ENCODE data around the gene ARHGAP22.

Gene ARHGAP22

GRCh38 chr10:48598936-48599829 lies 5.7 kb downstream of the ARHGAP22 start:
- H3K4me3 ChIP-seq (ENCODE audit: extremely low read depth, insufficient read depth, low read length, poor library complexity, severe bottlenecking): no peak overlapping the region
- H3K9me3 ChIP-seq (ENCODE audit: control insufficient read depth, low read length): no peaks in the 10 kb centered on the region
- WGBS, 2 experiments (ENCODE audit: insufficient coverage in 2 of 2): 79 to 89% methylated on average over 5 to 6 of the region's 6 CpGs
- no peaks in the 10 kb centered on the region for H3K4me1 ChIP-seq (ENCODE audit: control insufficient read depth, insufficient read depth, low read length, poor library complexity, severe bottlenecking)
- H3K36me3 ChIP-seq (ENCODE audit: control insufficient read depth, insufficient read depth, low read length): no peaks in the 10 kb centered on the region
- no peak overlapping the region for H3K27ac ChIP-seq (ENCODE audit: low read depth, low read length, severe bottlenecking)

- Histone ChIP-seq H3K4me3 (ENCODE audit: extremely low read depth, insufficient read depth, low read length, poor library complexity, severe bottlenecking) (no peak overlapping the region), H3K4me1 (ENCODE audit: control insufficient read depth, insufficient read depth, low read length, poor library complexity, severe bottlenecking) (no peaks in the 10 kb centered on the region), H3K9me3 (ENCODE audit: control insufficient read depth, low read length) (no peaks in the 10 kb centered on the region), H3K36me3 (ENCODE audit: control insufficient read depth, insufficient read depth, low read length) (no peaks in the 10 kb centered on the region), H3K27ac (ENCODE audit: low read depth, low read length, severe bottlenecking) (no peak overlapping the region)
- WGBS, 2 experiments (ENCODE audit: insufficient coverage in 2 of 2): 79 to 92% methylated on average over 3 to 6 of the region's 7 CpGs
Measured at GRCh38 chr10:48598243-48598935, 6.5 kb downstream of the ARHGAP22 start.

- H3K4me3 ChIP-seq (ENCODE audit: extremely low read depth, insufficient read depth, low read length, poor library complexity, severe bottlenecking): no peak overlapping the region
- no peaks in the 10 kb centered on the region for H3K4me1 ChIP-seq (ENCODE audit: control insufficient read depth, insufficient read depth, low read length, poor library complexity, severe bottlenecking)
- WGBS, 2 experiments (ENCODE audit: insufficient coverage in 2 of 2): 89 to 94% methylated on average over 3 of the region's 3 CpGs
- H3K27ac ChIP-seq (ENCODE audit: low read depth, low read length, severe bottlenecking): no peak overlapping the region
- H3K36me3 ChIP-seq (ENCODE audit: control insufficient read depth, insufficient read depth, low read length): no peaks in the 10 kb centered on the region
- no peaks in the 10 kb centered on the region for H3K9me3 ChIP-seq (ENCODE audit: control insufficient read depth, low read length)
Measured at GRCh38 chr10:48595539-48595932, 9.3 kb downstream of the ARHGAP22 start.

- Histone ChIP-seq H3K36me3 (ENCODE audit: control insufficient read depth, insufficient read depth, low read length) (no peaks in the 10 kb centered on the region), H3K27ac (ENCODE audit: low read depth, low read length, severe bottlenecking) (no peak overlapping the region), H3K4me3 (ENCODE audit: extremely low read depth, insufficient read depth, low read length, poor library complexity, severe bottlenecking) (no peak overlapping the region), H3K9me3 (ENCODE audit: control insufficient read depth, low read length) (no peaks in the 10 kb centered on the region), H3K4me1 (ENCODE audit: control insufficient read depth, insufficient read depth, low read length, poor library complexity, severe bottlenecking) (no peaks in the 10 kb centered on the region)
- WGBS, 2 experiments (ENCODE audit: insufficient coverage in 2 of 2): 62 to 64% methylated on average over 3 to 5 of the region's 7 CpGs
Measured at GRCh38 chr10:48594803-48595538, 9.9 kb downstream of the ARHGAP22 start.

GRCh38 chr10:48594371-48594770 lies 10.5 kb downstream of the ARHGAP22 start:
- Histone ChIP-seq H3K4me1 (ENCODE audit: control insufficient read depth, insufficient read depth, low read length, poor library complexity, severe bottlenecking) (no peaks in the 10 kb centered on the region), H3K9me3 (ENCODE audit: control insufficient read depth, low read length) (no peaks in the 10 kb centered on the region), H3K27ac (ENCODE audit: low read depth, low read length, severe bottlenecking) (no peak overlapping the region), H3K36me3 (ENCODE audit: control insufficient read depth, insufficient read depth, low read length) (no peaks in the 10 kb centered on the region), H3K4me3 (ENCODE audit: extremely low read depth, insufficient read depth, low read length, poor library complexity, severe bottlenecking) (no peak overlapping the region)
- 66 to 69% methylated on average over 2 to 3 of the region's 4 CpGs for WGBS, 2 experiments (ENCODE audit: insufficient coverage in 2 of 2)

GRCh38 chr10:48592346-48592745 lies 12.5 kb downstream of the ARHGAP22 start:
- no peaks in the 10 kb centered on the region for H3K4me1 ChIP-seq (ENCODE audit: control insufficient read depth, insufficient read depth, low read length, poor library complexity, severe bottlenecking)
- no peak overlapping the region for H3K4me3 ChIP-seq (ENCODE audit: extremely low read depth, insufficient read depth, low read length, poor library complexity, severe bottlenecking)
- H3K36me3 ChIP-seq (ENCODE audit: control insufficient read depth, insufficient read depth, low read length): no peaks in the 10 kb centered on the region
- no peaks in the 10 kb centered on the region for H3K9me3 ChIP-seq (ENCODE audit: control insufficient read depth, low read length)
- 88 to 91% methylated on average over 6 of the region's 6 CpGs for WGBS, 2 experiments (ENCODE audit: insufficient coverage in 2 of 2)
- no peak overlapping the region for H3K27ac ChIP-seq (ENCODE audit: low read depth, low read length, severe bottlenecking)

- 94 to 96% methylated on average over 9 to 10 of the region's 10 CpGs for WGBS, 2 experiments (ENCODE audit: insufficient coverage in 2 of 2)
Measured at GRCh38 chr10:48590945-48591344, 13.9 kb downstream of the ARHGAP22 start.

GRCh38 chr10:48589266-48589665 lies 15.6 kb downstream of the ARHGAP22 start:
- Histone ChIP-seq H3K4me1 (ENCODE audit: control insufficient read depth, insufficient read depth, low read length, poor library complexity, severe bottlenecking) (no peaks in the 10 kb centered on the region), H3K27ac (ENCODE audit: low read depth, low read length, severe bottlenecking) (no peak overlapping the region), H3K36me3 (ENCODE audit: control insufficient read depth, insufficient read depth, low read length) (no peaks in the 10 kb centered on the region), H3K4me3 (ENCODE audit: extremely low read depth, insufficient read depth, low read length, poor library complexity, severe bottlenecking) (no peak overlapping the region), H3K9me3 (ENCODE audit: control insufficient read depth, low read length) (peaks cover 8% of the 10 kb centered on the region)
- WGBS, 2 experiments (ENCODE audit: insufficient coverage in 2 of 2): 89 to 91% methylated on average over 4 to 5 of the region's 5 CpGs

More at GRCh38 chr10:48590945-48591344, 13.9 kb downstream of the ARHGAP22 start:
- Histone ChIP-seq H3K9me3 (ENCODE audit: control insufficient read depth, low read length) (no peaks in the 10 kb centered on the region), H3K27ac (ENCODE audit: low read depth, low read length, severe bottlenecking) (no peak overlapping the region), H3K4me1 (ENCODE audit: control insufficient read depth, insufficient read depth, low read length, poor library complexity, severe bottlenecking) (no peaks in the 10 kb centered on the region), H3K4me3 (ENCODE audit: extremely low read depth, insufficient read depth, low read length, poor library complexity, severe bottlenecking) (no peak overlapping the region), H3K36me3 (ENCODE audit: control insufficient read depth, insufficient read depth, low read length) (no peaks in the 10 kb centered on the region)

- WGBS, 2 experiments (ENCODE audit: insufficient coverage in 2 of 2): 74 to 85% methylated on average over 3 of the region's 3 CpGs
- Histone ChIP-seq H3K27ac (ENCODE audit: low read depth, low read length, severe bottlenecking) (no peak overlapping the region), H3K36me3 (ENCODE audit: control insufficient read depth, insufficient read depth, low read length) (no peaks in the 10 kb centered on the region), H3K4me1 (ENCODE audit: control insufficient read depth, insufficient read depth, low read length, poor library complexity, severe bottlenecking) (no peaks in the 10 kb centered on the region), H3K4me3 (ENCODE audit: extremely low read depth, insufficient read depth, low read length, poor library complexity, severe bottlenecking) (no peak overlapping the region), H3K9me3 (ENCODE audit: control insufficient read depth, low read length) (peaks cover 8% of the 10 kb centered on the region)
Measured at GRCh38 chr10:48587819-48588218, 17.1 kb downstream of the ARHGAP22 start.

- no peak overlapping the region for H3K4me3 ChIP-seq (ENCODE audit: extremely low read depth, insufficient read depth, low read length, poor library complexity, severe bottlenecking)
- no peaks in the 10 kb centered on the region for H3K4me1 ChIP-seq (ENCODE audit: control insufficient read depth, insufficient read depth, low read length, poor library complexity, severe bottlenecking)
- 62 to 67% methylated on average over 2 of the region's 2 CpGs for WGBS, 2 experiments (ENCODE audit: insufficient coverage in 2 of 2)
- H3K36me3 ChIP-seq (ENCODE audit: control insufficient read depth, insufficient read depth, low read length): no peaks in the 10 kb centered on the region
- peaks cover 8% of the 10 kb centered on the region for H3K9me3 ChIP-seq (ENCODE audit: control insufficient read depth, low read length)
- H3K27ac ChIP-seq (ENCODE audit: low read depth, low read length, severe bottlenecking): no peak overlapping the region
Measured at GRCh38 chr10:48587101-48587500, 17.8 kb downstream of the ARHGAP22 start.

All from mesodermal cell (in vitro differentiated cells).